Measurements from ENCODE around the gene ANKK1.

The ANKK1 gene

DNA sequence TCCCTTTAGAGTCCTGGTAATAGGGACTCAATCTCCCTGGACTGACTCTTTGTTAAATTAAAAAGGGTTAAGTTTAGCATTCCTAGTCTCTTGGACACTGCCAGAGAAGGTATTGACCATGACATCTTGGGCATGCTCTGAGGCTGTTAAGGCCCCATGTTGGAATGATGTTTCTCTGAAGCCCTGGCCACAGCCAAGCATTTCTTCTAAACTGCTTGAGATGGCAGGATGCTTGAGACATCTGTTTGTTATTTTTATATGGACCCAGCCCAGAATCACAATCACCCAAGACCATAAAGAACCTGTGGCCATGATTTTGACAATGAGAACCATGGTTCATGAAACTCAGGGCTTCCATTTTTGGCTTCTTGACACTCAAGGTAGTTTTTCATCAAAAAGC lies 5.5 kb upstream of the ANKK1 start:
- Histone ChIP-seq H3K36me3 (no peaks in the 10 kb centered on the region), H3K9me3 (ENCODE audit: severe bottlenecking) (no peaks in the 10 kb centered on the region), H3K27ac (no peak overlapping the region), H3K4me3 (ENCODE audit: low read depth, low read length) (no peak overlapping the region), H3K27me3 (ENCODE audit: insufficient read depth, low read depth, severe bottlenecking) (peaks cover 7% of the 10 kb centered on the region)
- TF ChIP-seq CTCF (IDR thresholded peaks at IDR 0.05; ENCODE audit: low read depth, low read length), result no peak
- no peak for DNase-seq

- Histone ChIP-seq H3K27ac (no peak overlapping the region), H3K36me3 (no peaks in the 10 kb centered on the region), H3K9me3 (ENCODE audit: severe bottlenecking) (no peaks in the 10 kb centered on the region), H3K4me3 (ENCODE audit: low read depth, low read length) (no peak overlapping the region), H3K27me3 (ENCODE audit: insufficient read depth, low read depth, severe bottlenecking) (peaks cover 21% of the 10 kb centered on the region)
- TF ChIP-seq CTCF (IDR thresholded peaks at IDR 0.05; ENCODE audit: low read depth, low read length), result no peak
- DNase-seq, result no peak
Observed at GRCh38 chr11:113384551-113384950, 3.0 kb upstream of the ANKK1 start.

GRCh38 chr11:113385749-113386148 lies 1.8 kb upstream of the ANKK1 start:
- no peaks in the 10 kb centered on the region for H3K36me3 ChIP-seq
- no peaks in the 10 kb centered on the region for H3K9me3 ChIP-seq (ENCODE audit: severe bottlenecking)
- peaks cover 21% of the 10 kb centered on the region for H3K27me3 ChIP-seq (ENCODE audit: insufficient read depth, low read depth, severe bottlenecking)
- H3K27ac ChIP-seq, result no peak overlapping the region
- no peak overlapping the region for H3K4me3 ChIP-seq (ENCODE audit: low read depth, low read length)
- DNase-seq, result no peak
- no peak for TF ChIP-seq CTCF (IDR thresholded peaks at IDR 0.05; ENCODE audit: low read depth, low read length)

DNA sequence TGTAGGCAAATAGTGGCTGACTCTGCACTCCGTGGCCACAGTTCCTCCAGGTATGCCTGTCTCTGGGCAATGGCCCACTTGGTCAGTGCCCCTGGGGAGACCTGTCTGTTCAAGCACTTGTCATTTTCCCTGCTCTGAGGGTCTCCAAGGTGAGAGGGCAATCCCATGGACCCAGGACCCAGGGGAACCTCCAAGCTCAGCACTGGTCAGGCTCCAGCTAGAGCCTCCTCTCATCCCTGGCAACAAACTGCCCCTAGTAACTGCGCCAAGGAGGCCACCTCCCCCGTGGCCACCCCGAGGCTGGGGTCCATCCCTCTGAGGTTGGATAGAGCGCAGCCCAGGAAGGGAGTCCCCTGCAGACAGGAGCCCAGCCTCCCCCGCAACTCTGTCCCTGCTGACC lies 713 bp upstream of the ANKK1 start:
- DNase-seq, result no peak
- Histone ChIP-seq H3K9me3 (ENCODE audit: severe bottlenecking) (no peaks in the 10 kb centered on the region), H3K4me3 (ENCODE audit: low read depth, low read length) (no peak overlapping the region), H3K27me3 (ENCODE audit: insufficient read depth, low read depth, severe bottlenecking) (peaks cover 24% of the 10 kb centered on the region), H3K36me3 (no peaks in the 10 kb centered on the region), H3K27ac (no peak overlapping the region)
- no peak for TF ChIP-seq CTCF (IDR thresholded peaks at IDR 0.05; ENCODE audit: low read depth, low read length)

- Histone ChIP-seq H3K36me3 (no peaks in the 10 kb centered on the region), H3K9me3 (ENCODE audit: severe bottlenecking) (no peaks in the 10 kb centered on the region), H3K4me3 (ENCODE audit: low read depth, low read length) (no peak overlapping the region), H3K27me3 (ENCODE audit: insufficient read depth, low read depth, severe bottlenecking) (peaks cover 28% of the 10 kb centered on the region), H3K27ac (no peak overlapping the region)
- TF ChIP-seq CTCF (IDR thresholded peaks at IDR 0.05; ENCODE audit: low read depth, low read length), result no peak
- DNase-seq, result peak; percentile 73
Observed at GRCh38 chr11:113389272-113389671, 1.7 kb downstream of the ANKK1 start.

DNA sequence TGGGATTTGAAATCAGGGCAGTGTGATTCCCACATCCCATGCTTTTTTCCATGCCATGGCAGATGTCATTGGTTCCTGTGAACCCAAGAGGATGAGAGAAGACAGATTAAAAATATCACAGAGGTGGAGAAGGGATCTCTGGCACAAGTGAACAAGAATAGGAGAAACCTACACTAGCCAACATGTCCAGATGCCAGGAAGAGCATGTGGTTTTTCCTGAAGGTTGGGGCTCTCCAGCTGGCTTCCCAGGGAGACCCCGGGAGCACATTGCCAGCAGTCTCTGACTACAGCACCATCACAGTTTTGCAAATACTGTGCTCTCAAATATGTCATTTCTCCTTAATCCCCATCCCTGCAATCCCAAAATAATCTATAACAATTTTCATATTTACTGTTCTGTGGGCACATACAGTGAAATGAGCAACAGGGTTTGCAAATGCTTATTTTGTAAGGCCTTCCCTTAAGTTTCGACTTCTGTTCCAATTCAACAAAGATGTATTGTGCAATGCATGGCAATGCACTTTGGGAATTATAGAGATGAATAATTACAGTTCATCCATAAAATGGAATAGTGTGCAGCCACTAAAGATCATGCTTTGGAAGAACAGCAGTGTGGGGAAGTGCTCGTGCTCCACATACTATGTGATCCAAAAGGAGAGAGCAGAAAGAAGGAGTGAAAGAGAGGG lies 4.8 kb downstream of the ANKK1 start:
- no peak for TF ChIP-seq CTCF (IDR thresholded peaks at IDR 0.05; ENCODE audit: low read depth, low read length)
- no peak overlapping the region for H3K4me3 ChIP-seq (ENCODE audit: low read depth, low read length)

More for the DNA sequence above, 4.8 kb downstream of the ANKK1 start:
- no peaks in the 10 kb centered on the region for H3K36me3 ChIP-seq
- H3K27ac ChIP-seq, result no peak overlapping the region
- no peaks in the 10 kb centered on the region for H3K9me3 ChIP-seq (ENCODE audit: severe bottlenecking)
- DNase-seq, result no peak
- peaks cover 19% of the 10 kb centered on the region for H3K27me3 ChIP-seq (ENCODE audit: insufficient read depth, low read depth, severe bottlenecking)

Measured in WERI-Rb-1 (cell line).